Measurements from ENCODE around the gene SYCP2L.
A peak's percentile ranks its signal among the peaks of the same experiment; 100 is the strongest.
"Not testable (repeated sequence)": the region's sequence is repeated elsewhere in the genome, so short reads cannot be mapped to it uniquely, and the experiment has no call there.

SYCP2L gene

GRCh38 chr6:10880366-10880765, 6.5 kb upstream of the SYCP2L start:
- DNase-seq (ENCODE audit: low spot score) = no peak

GRCh38 chr6:10882253-10882630, 4.6 kb upstream of the SYCP2L start:
- DNase-seq (ENCODE audit: low spot score) = not testable (repeated sequence)

GRCh38 chr6:10882657-10883171, 4.1 kb upstream of the SYCP2L start:
- DNase-seq (ENCODE audit: low spot score) = no peak

- no peak for DNase-seq (ENCODE audit: low spot score)
Observed at GRCh38 chr6:10883312-10884244, 3.3 kb upstream of the SYCP2L start.

GRCh38 chr6:10884245-10884972, 2.4 kb upstream of the SYCP2L start:
- no peak for DNase-seq (ENCODE audit: low spot score)

GRCh38 chr6:10886365-10886690, 524 bp upstream of the SYCP2L start:
- not testable (repeated sequence) for DNase-seq (ENCODE audit: low spot score)

GRCh38 chr6:10890151-10890550, 3.3 kb downstream of the SYCP2L start:
- no peak for DNase-seq (ENCODE audit: low spot score)

- DNase-seq (ENCODE audit: low spot score) = no peak
Observed at GRCh38 chr6:10891960-10892359, 5.1 kb downstream of the SYCP2L start.

- DNase-seq (ENCODE audit: low spot score) = no peak
Observed at GRCh38 chr6:10894958-10895357, 8.1 kb downstream of the SYCP2L start.

- no peak for DNase-seq (ENCODE audit: low spot score)
Observed at GRCh38 chr6:10896691-10897090, 9.8 kb downstream of the SYCP2L start.

- DNase-seq (ENCODE audit: low spot score) = no peak
Observed at GRCh38 chr6:10901770-10902169, 14.9 kb downstream of the SYCP2L start.

- DNase-seq (ENCODE audit: low spot score) = no peak
Observed at GRCh38 chr6:10904015-10904414, 17.2 kb downstream of the SYCP2L start.

GRCh38 chr6:10908228-10908627, 21.4 kb downstream of the SYCP2L start:
- no peak for DNase-seq (ENCODE audit: low spot score)

GRCh38 chr6:10919520-10919919, 32.7 kb downstream of the SYCP2L start:
- not testable (repeated sequence) for DNase-seq (ENCODE audit: low spot score)

GRCh38 chr6:10933126-10933525, 46.3 kb downstream of the SYCP2L start:
- no peak for DNase-seq (ENCODE audit: low spot score)

GRCh38 chr6:10939840-10940239, 53.0 kb downstream of the SYCP2L start:
- DNase-seq (ENCODE audit: low spot score) = no peak

- no peak for DNase-seq (ENCODE audit: low spot score)
Observed at GRCh38 chr6:10945845-10946244, 59.0 kb downstream of the SYCP2L start.

GRCh38 chr6:10947966-10948365, 61.1 kb downstream of the SYCP2L start:
- DNase-seq (ENCODE audit: low spot score) = no peak

- no peak for DNase-seq (ENCODE audit: low spot score)
Observed at GRCh38 chr6:10949579-10950490, 63.0 kb downstream of the SYCP2L start.

GRCh38 chr6:10951675-10952282, 64.9 kb downstream of the SYCP2L start:
- DNase-seq (ENCODE audit: low spot score) = peak; percentile 20

- DNase-seq (ENCODE audit: low spot score) = peak; percentile 22
Observed at GRCh38 chr6:10954590-10955010, 67.7 kb downstream of the SYCP2L start.

- DNase-seq (ENCODE audit: low spot score) = no peak
Observed at GRCh38 chr6:10956776-10957175, 69.9 kb downstream of the SYCP2L start.
